NCI-H2029 treated with DMSO at 0.1 percent for 48 hours (cell line): ENCODE measurements around the gene ARHGAP15.
"Not testable (repeated sequence)": the region's sequence is repeated elsewhere in the genome, so short reads cannot be mapped to it uniquely, and the experiment has no call there.

Experiments used
- DNase-seq: peaks from one replicate; lab custom pipeline; 2025; lab: John Stamatoyannopoulos, UW

The ARHGAP15 gene

GRCh38 chr2:143128681-143129580 lies at the start of gene ARHGAP15:
Gene ARHGAP15, plus strand, starts transcription at chr2:143129419.
- DNase-seq: no peak

DNA sequence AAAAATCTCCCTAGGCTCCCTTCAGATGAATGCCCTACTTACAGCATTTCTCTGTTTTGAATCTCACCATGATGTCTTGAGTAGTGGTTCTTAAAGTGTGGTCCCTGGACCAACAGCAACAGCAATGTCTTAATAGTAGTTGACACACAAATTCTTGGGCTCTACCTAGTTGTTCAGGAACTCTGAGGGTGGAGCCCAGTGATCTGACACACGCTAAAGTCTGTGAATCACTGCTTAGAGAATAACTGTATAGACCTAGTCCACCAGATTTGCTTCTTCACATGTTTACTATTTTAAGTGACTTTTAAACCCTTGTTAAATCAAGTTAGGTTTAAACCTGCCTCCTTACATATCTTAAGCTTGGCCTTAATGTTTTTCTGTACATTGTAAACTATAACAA lies 47.6 kb upstream of the ARHGAP15 start:
- DNase-seq: no peak

GRCh38 chr2:143083636-143084035 lies 45.6 kb upstream of the ARHGAP15 start:
- no peak for DNase-seq

- no peak for DNase-seq
These were observed 44.8 kb upstream of the ARHGAP15 start for GRCh38 chr2:143084462-143084861.

- DNase-seq: no peak
These were observed 44.0 kb upstream of the ARHGAP15 start for GRCh38 chr2:143085125-143085784.

DNA sequence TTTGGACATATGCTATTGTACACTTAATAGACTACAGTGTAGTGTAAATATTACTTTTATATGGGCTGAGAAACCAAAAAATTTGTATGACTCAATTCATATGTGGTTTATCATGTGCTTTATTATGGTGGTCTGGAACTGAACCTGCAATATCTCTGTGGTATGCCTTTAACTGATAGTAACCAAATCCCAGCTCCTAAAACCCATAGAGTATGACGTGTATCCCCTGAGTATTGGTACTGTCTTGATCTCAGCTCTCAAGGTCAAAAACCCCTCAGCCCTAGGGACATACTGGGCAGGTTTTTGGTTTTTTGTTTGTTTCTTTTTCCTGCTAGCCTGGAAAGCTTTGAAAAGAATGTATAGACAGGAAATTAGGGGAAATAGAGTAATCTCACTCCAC lies 42.2 kb upstream of the ARHGAP15 start:
- no peak for DNase-seq

DNA sequence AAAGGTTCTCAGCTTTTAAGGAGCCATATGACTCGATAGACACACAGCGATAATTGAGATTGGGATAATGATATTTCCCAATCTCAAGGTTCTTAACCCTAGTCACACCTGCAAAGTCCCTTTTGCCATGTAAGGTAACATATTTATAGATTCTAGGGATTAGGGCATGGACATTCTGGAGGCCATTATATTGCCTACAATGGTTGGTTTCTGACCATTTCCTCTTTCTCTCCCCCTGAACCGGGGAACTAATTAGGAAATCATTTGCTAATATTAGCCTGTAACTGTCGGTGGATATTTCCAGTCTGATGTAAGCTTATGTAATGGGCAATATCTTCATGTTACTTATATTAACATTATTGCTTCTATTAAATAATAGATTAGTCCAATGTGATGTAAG lies 40.8 kb upstream of the ARHGAP15 start:
- DNase-seq: no peak

DNA sequence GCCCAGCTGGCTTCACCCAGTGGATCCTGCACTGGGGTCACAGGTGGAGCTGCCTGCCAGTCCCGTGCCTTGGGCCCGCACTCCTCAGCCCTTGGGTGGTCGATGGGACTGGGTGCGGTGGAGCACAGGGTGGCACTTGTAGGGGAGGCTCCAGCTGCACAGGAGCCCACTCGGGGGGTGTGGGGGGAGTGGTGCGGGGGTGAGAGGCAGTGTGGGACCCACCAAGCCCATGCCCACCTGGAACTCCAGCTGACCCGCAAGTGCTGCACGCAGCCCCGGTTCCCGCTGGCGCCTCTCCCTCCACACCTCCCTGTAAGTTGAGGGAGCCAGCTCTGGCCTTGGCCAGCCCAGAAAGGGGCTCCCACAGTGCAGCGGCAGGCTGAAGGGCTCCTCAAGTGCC lies 39.7 kb upstream of the ARHGAP15 start:
- DNase-seq: not testable (repeated sequence)

DNA sequence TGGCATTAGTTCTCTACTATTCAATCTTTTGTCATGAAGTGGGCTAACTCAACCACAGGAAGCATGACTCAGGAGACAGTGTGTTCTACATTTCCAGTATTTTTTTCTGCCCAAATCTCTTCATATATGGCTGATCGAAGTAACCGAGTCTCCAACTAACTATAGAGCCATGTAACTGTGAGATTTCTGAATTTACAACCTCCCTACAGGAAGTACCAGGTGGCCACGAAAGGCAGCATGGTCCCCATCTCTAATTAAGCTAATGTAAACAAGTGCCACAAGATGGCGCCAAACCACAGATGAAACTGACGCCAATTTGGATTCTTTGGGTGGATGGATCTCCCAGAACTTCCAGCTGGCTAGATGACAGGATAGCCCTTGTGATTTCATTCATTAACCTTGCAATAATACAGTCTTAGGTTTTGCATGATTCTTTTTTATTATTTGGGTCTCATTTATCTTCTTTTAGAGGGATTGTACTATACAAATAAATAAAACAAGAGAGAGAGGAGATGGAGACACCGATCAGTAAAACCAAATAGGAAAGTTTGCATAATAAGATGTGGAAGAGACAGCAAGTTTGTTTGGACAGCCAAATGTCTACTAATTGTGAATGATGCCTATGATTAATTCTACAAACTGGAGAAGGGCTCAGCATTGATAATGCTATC lies 18.3 kb upstream of the ARHGAP15 start:
- no peak for DNase-seq

GRCh38 chr2:143117225-143117624 lies 12.0 kb upstream of the ARHGAP15 start:
- DNase-seq: no peak

DNA sequence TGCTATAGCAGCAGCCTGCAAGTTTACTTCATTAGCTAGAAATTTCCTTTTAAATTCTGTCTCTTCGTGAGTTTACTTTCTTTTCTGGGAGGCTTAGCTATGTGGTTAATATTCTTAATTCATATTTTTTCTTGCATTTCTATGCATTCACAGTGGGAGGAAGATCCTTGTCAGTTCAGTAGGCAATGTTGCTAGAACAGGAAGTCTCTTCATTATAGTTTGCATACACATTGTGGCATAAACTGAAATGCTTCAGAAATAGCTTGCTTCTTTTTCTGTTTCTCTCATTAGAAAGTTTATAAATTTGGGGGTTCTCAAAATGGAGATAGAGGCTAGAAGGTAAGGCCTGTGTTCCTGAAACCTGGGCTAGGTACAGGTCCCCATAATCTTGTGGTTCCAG lies 8.1 kb upstream of the ARHGAP15 start:
- no peak for DNase-seq

GRCh38 chr2:143121957-143122356 lies 7.3 kb upstream of the ARHGAP15 start:
- DNase-seq: no peak

GRCh38 chr2:143123911-143124310 lies 5.3 kb upstream of the ARHGAP15 start:
- DNase-seq: no peak

GRCh38 chr2:143124445-143124844 lies 4.8 kb upstream of the ARHGAP15 start:
- no peak for DNase-seq

- DNase-seq: no peak
These were observed 3.5 kb upstream of the ARHGAP15 start for GRCh38 chr2:143125717-143126116.

DNA sequence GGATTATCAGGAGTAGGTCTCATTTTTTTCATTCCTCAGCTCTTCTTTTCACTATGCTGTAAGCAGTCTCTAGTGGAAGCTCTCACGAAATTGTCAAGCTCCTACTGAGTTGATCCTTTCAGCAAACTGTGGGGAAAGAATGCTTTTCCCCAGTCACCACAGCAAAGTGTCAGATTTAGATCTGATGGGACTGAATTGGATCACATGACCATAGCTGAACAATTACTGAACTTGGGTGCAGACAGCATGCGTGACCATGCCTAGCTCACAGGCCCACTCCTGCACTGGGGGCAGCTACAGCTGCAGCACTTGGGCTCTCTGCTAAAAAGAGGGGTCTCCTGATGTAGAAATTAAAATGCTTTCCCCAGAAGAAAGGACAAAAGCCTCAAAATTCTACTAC lies 3.1 kb downstream of the ARHGAP15 start:
- no peak for DNase-seq

DNA sequence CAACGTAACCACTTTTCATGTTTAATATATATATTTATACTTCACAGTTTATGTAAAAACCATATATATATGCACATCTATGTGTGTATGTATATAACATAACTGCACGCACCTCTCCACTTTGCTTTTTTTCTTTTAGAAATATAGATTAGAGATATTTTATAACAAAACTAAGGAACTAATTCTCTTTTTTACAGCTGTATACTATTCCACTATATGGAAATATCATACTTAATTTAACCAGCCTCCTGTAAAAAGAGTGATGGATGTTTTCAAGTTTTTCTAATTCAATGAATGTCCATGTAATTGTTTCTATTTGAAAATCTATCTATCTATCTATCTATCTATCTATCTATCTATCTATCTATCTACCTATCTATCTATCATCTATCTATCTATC lies 4.6 kb downstream of the ARHGAP15 start:
- no peak for DNase-seq

DNA sequence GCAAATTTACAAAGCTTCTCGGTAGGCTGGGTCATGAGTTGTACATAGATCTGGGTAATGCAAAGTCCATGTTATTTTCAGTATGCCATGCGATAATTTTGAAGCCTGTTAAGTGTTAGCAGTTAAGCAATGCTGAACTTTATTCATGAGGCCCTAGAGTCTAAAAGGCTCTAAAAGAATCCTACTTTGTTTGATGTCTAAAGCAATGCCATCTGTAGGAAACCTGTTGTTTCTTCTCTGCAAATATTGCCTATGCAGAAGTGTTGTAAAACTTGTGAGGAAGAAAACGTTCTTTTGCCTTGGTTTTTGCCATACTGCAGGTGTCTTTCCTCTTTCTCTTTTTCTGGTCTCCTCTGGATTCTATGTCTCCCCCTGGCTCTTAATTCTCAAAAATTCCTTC lies 9.1 kb downstream of the ARHGAP15 start:
- DNase-seq: no peak

DNA sequence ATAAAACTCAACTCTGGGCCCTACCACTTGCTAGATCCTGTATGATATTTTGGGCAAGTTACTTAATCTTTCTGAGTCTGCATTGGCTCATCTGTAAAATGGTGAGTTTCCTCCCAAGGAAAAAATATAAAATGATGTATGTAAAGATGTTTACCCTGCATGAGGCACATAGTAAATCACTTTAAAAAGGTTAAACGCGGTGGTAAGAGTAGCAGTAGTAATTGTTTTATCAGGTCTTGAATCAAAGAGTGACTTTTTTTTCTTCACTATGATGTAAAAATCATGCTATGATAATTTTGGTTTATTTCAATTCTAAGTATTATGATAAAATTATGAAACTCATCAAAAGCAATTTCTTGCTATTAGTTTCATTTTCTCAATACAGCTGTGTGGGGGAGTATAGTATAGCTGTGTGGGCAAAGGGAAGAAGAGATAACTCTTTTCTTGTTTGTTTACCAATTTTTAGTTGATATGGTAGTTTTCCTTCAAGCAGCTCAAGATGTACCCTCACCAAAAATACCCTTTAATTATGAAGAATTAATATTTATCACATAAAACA lies 10.7 kb downstream of the ARHGAP15 start:
- no peak for DNase-seq

GRCh38 chr2:143140864-143141661 lies 11.8 kb downstream of the ARHGAP15 start:
- DNase-seq: no peak

DNA sequence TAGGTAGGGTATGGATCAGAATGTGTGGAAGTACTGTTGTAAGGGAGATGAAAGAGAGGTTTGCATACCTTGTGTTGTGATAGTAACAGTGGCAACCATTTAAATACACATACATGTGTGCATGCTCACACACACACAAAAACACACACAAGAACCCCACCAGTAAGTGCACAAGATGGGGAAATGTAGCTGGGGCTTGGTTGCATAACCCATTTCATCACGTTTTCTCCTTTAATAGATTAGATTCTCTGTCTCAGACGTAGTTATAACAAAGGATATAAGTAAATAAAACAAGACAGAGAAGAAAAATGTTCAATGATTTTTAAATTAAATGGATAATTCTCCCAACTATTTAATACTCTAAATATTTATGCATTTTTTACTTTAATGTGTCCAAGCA lies 13.4 kb downstream of the ARHGAP15 start:
- DNase-seq: no peak
